GM21528 (cell line): ENCODE data around the gene AFMID.
"Not testable (repeated sequence)": the region's sequence is repeated elsewhere in the genome, so short reads cannot be mapped to it uniquely, and the experiment has no call there.

Experiments
- ATAC-seq: cut with Tn5 transposase; IDR thresholded peaks from one replicate; pipeline ENCODE4 v1.9.1; 2021; ENCODE audit warnings: mild to moderate bottlenecking, moderate library complexity; ENCODE audit not compliant: unreplicated experiment, low FRiP score

Gene AFMID

DNA sequence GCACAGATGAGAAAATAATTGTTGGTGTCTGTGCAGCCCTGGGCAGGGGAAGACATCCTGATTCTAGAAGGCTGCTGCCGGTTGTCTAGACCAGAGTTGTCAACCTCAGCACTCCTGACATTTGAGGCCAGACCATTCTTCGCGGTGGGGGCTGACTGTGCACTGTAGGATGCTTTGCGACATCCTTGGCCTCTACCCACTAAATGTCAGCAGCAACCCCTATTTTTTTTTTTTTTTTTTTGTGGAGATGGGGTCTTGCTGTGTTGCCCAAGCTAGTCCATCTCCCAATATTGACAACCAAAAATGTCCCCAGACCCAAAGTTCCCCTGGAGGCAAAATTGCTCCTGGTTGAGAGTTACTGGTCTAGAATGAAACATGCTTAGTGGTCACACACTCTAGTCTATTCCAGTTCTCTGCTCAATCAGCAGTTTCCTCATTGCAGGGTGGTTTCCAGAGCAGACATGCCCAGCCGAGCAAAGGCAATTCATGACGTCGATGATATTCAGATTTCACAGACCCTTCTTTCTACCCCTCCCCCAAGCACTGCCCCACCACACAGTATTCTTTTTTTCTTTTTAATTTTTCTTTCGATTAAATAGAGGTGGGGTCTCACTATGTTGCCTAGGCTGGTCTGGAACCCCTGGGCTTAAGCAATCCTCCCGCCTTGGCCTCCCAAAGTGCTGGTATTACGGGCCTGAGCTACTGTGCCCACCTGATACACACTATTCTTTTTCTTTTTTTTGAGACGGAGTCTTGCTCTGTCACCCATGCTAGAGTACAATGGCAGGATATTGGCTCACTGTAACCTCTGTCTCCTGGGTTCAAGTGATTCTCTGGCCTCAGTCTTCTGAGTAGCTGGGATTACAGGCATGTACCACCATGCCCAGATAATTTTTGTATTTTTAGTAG lies 32.0 kb upstream of the AFMID start:
- peak; percentile 47 for ATAC-seq

DNA sequence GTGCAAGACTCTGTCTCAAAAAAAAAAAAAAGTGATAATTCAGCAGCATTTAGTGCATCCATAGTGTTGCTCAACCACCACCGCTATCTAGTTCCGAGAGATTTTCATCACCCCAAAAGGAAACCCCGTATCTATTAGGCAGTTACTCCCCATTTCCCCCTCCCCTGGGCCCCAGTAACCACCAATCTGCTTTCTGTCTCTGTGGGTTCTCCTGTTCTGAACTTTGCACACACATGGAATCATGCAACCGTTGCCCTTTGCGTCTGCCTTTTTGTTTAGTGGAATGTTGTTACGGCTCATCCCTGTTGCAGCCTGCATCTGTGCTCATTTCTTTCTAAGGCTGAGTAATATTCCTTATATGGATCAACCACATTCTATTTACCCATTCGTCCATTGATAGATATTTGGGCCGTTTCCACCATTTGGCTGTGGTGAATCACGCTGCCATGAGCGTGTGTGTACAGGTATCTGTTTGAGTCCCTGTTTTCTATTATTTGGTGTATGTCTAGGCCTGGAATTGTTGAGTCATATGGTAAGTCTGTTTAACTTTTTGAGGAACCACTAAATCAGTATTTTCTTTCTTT lies 27.5 kb upstream of the AFMID start:
- ATAC-seq, result no peak

GRCh38 chr17:78163881-78164747 lies 23.0 kb upstream of the AFMID start:
- ATAC-seq, result no peak

DNA sequence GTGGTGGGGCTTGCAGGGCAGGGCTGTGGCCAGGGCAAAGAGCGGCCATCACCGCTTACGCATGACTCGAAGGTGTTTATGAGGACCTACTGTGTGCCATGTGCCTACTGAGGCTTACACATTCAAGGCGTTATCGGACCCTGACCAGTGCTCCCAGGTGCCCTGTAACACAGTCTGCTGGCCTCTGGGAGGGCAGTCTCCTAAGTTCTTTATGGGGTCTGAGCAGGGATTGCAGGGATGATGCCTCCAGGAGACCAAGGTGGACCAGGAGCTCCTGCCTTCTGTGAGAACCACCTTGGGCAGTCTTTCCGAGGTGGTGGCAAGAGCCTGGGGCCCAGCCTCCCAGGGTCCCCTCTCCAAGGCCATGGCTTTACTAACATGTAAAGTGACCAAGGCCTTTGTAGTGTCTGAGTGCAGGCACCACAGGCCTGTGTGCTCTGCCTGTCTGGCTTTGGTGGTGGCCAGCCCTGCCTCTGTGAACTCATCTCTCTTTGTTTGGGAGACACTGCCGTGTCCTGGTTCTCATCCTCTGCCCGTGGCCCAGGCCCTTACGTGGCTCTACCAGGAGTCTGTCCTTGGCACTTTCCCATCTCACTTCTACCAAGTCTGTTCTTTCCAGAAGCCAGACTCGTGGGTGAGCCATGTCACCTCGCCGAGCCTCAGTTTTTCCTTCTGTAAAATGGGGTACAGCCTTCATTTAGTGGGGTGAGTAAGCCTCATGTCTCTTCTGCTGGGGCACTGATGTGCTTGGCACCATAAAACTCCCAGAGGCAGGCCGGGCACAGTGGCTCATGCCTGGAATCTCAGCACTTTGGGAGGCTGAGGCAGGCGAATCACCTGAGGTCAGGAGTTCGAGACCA lies 22.2 kb upstream of the AFMID start:
- no peak for ATAC-seq

DNA sequence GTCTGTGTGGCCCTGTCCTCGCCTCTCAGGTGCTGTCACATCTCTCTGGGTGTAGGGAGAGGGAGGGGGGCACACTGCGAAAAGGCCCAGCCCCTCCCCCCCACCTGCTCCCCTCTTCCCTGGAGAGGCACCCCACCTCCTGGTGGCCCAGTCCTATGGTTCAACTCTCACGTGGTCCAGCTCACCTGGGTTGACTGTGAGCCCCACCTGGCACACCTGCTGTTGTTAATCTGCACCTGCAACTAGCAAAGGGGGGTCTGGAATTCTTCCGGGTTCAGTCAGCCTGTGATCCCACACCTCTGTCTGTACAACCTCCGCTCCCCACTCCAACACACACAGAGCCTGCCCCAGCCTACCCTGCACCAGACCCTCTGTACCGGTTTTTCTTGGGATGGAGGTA lies 20.7 kb upstream of the AFMID start:
- no peak for ATAC-seq

GRCh38 chr17:78168242-78168902 lies 18.8 kb upstream of the AFMID start, which contains the start of gene SYNGR2:
SYNGR2 (plus strand) TSS chr17:78168581; CDS start chr17:78168617, 36 bp downstream.
- ATAC-seq, result peak; percentile 50

GRCh38 chr17:78168903-78169793 lies 18.0 kb upstream of the AFMID start:
- no peak for ATAC-seq

DNA sequence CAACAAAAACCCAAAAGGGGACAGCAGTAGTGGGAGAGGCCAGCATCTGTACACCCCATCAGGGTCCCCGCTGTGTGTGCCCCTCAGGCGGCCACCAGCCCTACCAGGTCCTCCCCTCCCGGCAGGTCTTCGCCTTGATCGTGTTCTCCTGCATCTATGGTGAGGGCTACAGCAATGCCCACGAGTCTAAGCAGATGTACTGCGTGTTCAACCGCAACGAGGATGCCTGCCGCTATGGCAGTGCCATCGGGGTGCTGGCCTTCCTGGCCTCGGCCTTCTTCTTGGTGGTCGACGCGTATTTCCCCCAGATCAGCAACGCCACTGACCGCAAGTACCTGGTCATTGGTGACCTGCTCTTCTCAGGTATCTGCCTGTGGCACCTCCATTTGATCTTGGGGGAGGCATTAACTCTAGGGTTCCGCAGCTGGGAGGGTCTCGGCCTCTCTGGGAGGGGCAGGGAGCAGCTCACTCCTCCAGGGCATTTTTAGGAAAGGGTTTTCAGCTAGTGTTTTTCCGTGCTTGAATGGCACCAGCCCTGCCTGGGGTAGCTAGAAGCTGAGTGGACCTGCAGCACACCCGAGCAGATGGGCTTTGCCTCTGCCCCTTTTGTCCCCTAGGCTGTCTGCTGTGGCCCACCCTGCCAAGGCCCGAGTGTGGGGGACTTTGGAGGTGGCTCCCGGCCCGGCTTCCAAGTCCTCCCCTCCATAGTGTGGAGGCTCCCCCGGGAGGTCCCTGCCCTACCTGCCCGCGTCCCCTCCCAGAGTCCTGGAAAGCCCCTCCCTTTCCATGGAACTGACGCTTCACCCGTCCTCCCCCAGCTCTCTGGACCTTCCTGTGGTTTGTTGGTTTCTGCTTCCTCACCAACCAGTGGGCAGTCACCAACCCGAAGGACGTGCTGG lies 16.2 kb upstream of the AFMID start:
- ATAC-seq, result no peak

DNA sequence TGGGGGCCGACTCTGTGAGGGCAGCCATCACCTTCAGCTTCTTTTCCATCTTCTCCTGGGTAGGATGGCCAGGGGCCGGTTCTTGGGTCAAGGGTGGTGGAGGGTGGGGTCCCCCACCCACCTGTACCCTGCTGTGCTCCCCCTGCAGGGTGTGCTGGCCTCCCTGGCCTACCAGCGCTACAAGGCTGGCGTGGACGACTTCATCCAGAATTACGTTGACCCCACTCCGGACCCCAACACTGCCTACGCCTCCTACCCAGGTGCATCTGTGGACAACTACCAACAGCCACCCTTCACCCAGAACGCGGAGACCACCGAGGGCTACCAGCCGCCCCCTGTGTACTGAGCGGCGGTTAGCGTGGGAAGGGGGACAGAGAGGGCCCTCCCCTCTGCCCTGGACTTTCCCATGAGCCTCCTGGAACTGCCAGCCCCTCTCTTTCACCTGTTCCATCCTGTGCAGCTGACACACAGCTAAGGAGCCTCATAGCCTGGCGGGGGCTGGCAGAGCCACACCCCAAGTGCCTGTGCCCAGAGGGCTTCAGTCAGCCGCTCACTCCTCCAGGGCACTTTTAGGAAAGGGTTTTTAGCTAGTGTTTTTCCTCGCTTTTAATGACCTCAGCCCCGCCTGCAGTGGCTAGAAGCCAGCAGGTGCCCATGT lies 15.4 kb upstream of the AFMID start:
- ATAC-seq, result not testable (repeated sequence)

GRCh38 chr17:78172249-78173051 lies 14.7 kb upstream of the AFMID start:
- ATAC-seq, result no peak

DNA sequence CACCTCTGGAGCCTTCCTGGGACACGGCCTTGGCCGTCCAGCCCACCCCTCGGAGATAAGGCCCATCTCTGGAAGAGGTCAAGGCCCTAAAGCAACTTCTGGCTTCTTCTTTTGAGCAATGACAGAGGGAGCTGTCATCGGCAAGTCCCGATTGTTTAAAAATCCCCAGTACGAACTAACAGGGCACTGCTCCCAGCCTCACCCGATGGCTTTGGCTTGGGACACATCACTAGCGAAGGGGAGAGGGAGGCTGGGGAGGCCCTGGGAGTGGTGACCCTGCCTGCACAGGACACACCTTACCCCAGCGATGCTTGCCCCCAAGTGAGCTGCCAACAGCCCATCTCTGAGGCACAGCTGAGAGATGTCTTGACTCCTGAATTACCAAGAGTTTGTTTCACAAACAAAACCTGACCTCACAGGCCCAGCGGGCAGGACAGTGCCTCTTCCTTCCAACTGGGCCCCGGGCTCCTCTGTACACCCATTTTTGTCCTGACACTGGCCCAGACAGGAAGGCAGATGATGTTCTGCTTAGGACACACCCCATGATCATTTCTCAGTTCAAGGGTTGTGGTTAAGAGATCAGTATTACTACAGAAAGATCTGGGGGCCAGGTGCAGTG lies 14.0 kb upstream of the AFMID start:
- ATAC-seq, result no peak

- no peak for ATAC-seq
These were observed 12.8 kb upstream of the AFMID start for GRCh38 chr17:78174346-78174869.

- no peak for ATAC-seq
These were observed 12.1 kb upstream of the AFMID start for GRCh38 chr17:78174870-78175642.

- no peak for ATAC-seq
These were observed 11.6 kb upstream of the AFMID start for GRCh38 chr17:78175643-78175981.

DNA sequence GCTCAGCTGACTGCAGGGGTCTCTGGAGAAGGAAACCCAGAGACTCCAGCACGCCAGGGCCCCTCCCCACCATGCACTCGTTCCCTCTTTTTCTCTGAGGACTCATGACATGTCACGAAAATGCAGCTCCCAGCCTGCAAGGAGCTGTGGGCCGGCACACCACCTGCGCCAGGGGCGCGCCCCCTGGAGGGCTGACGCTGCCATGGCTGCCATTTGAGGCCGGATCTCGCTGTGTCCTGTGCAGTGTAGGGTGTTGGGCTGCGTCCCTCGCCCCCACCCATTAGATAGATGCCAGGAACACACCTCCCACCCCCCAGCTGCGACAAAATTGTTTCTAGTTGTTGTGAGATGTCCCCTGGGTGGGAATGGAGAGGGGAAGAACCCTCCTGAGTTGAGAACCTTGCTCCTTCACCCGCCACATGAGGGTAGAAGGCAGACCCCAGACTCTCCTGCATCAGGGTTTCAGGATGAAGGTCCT lies 10.6 kb upstream of the AFMID start:
- peak; percentile 40 for ATAC-seq
